Measurements from ENCODE around the gene ELFN1.

Gene ELFN1

GRCh38 chr7:1695800-1696454, 25.9 kb downstream of the ELFN1 start:
- H3K79me2 ChIP-seq, result no peaks in the 10 kb centered on the region
- no peaks in the 10 kb centered on the region for H3K4me1 ChIP-seq
- H3K27me3 ChIP-seq (ENCODE audit: control insufficient read depth, insufficient read depth, low read length), result no peaks in the 10 kb centered on the region
- H3K27ac ChIP-seq, result no peak overlapping the region
- H3K4me3 ChIP-seq (ENCODE audit: low read depth, low read length), result no peak overlapping the region
- H3K9me3 ChIP-seq (ENCODE audit: control insufficient read depth, low read length), result no peaks in the 10 kb centered on the region
- TF ChIP-seq CTCF (IDR thresholded peaks at IDR 0.05), result no peak
- H3K9ac ChIP-seq, result no peak overlapping the region
- H3K36me3 ChIP-seq (ENCODE audit: control insufficient read depth, insufficient read depth, low read length), result no peaks in the 10 kb centered on the region
- no peak overlapping the region for H3K4me2 ChIP-seq (ENCODE audit: low read length)
- no peak overlapping the region for H2AFZ ChIP-seq

- H3K27me3 ChIP-seq (ENCODE audit: control insufficient read depth, insufficient read depth, low read length), result no peaks in the 10 kb centered on the region
- H3K4me1 ChIP-seq, result no peaks in the 10 kb centered on the region
- no peaks in the 10 kb centered on the region for H3K9me3 ChIP-seq (ENCODE audit: control insufficient read depth, low read length)
- no peak overlapping the region for H3K4me2 ChIP-seq (ENCODE audit: low read length)
- no peak for TF ChIP-seq CTCF (IDR thresholded peaks at IDR 0.05)
- H3K4me3 ChIP-seq (ENCODE audit: low read depth, low read length), result no peak overlapping the region
- H2AFZ ChIP-seq, result no peak overlapping the region
- no peak overlapping the region for H3K27ac ChIP-seq
- H3K36me3 ChIP-seq (ENCODE audit: control insufficient read depth, insufficient read depth, low read length), result no peaks in the 10 kb centered on the region
- no peak overlapping the region for H3K9ac ChIP-seq
- no peaks in the 10 kb centered on the region for H3K79me2 ChIP-seq
Observed at GRCh38 chr7:1696671-1697498, 26.8 kb downstream of the ELFN1 start.

GRCh38 chr7:1697499-1698125, 27.5 kb downstream of the ELFN1 start:
- Histone ChIP-seq H3K9me3 (ENCODE audit: control insufficient read depth, low read length) (no peaks in the 10 kb centered on the region), H3K4me2 (ENCODE audit: low read length) (no peak overlapping the region), H3K4me3 (ENCODE audit: low read depth, low read length) (no peak overlapping the region), H3K27me3 (ENCODE audit: control insufficient read depth, insufficient read depth, low read length) (no peaks in the 10 kb centered on the region), H3K36me3 (ENCODE audit: control insufficient read depth, insufficient read depth, low read length) (no peaks in the 10 kb centered on the region), H3K9ac (no peak overlapping the region), H2AFZ (no peak overlapping the region), H3K4me1 (no peaks in the 10 kb centered on the region), H3K27ac (no peak overlapping the region), H3K79me2 (no peaks in the 10 kb centered on the region)
- TF ChIP-seq CTCF (IDR thresholded peaks at IDR 0.05), result no peak

- H3K4me2 ChIP-seq (ENCODE audit: low read length), result no peak overlapping the region
- H3K9ac ChIP-seq, result no peak overlapping the region
- no peak for TF ChIP-seq CTCF (IDR thresholded peaks at IDR 0.05)
- H3K4me1 ChIP-seq, result no peaks in the 10 kb centered on the region
- no peaks in the 10 kb centered on the region for H3K27me3 ChIP-seq (ENCODE audit: control insufficient read depth, insufficient read depth, low read length)
- no peaks in the 10 kb centered on the region for H3K9me3 ChIP-seq (ENCODE audit: control insufficient read depth, low read length)
- no peak overlapping the region for H2AFZ ChIP-seq
- no peak overlapping the region for H3K4me3 ChIP-seq (ENCODE audit: low read depth, low read length)
- H3K36me3 ChIP-seq (ENCODE audit: control insufficient read depth, insufficient read depth, low read length), result no peaks in the 10 kb centered on the region
- H3K79me2 ChIP-seq, result no peaks in the 10 kb centered on the region
- no peak overlapping the region for H3K27ac ChIP-seq
Observed at GRCh38 chr7:1698201-1698600, 28.1 kb downstream of the ELFN1 start.
